Upper lobe of left lung (tissue), 4 donors: ENCODE data around the gene MESD.

Source experiments
- CTCF ChIP-seq, 6 experiments: fragments of 450-650 bp in 4 of 6; fragments of 200-600 bp in 2 of 6; sonication (generic) in 2 of 6; IDR thresholded peaks; one replicate each; pipeline ENCODE4 v1.5.1; 2016 to 2019; ENCODE audit warnings: antibody characterized with exemption in 6 of 6
- EP300 ChIP-seq, 4 donors: sonication (generic); formaldehyde crosslinking; IDR thresholded peaks; one replicate each; pipeline ENCODE4 v1.5.1; 2017; ENCODE audit warnings: antibody characterized with exemption in 4 of 4, control low read depth in 2 of 4
- POLR2A ChIP-seq, 4 donors: fragments of 450-650 bp; IDR thresholded peaks; one replicate each; pipeline ENCODE4 v1.5.1; 2016 to 2017; ENCODE audit warnings: antibody characterized with exemption in 4 of 4, mild to moderate bottlenecking in 2 of 4
- POLR2AphosphoS5 ChIP-seq, 2 donors: sonication (generic); formaldehyde crosslinking; IDR thresholded peaks; one replicate each; pipeline ENCODE4 v1.5.1; 2017; ENCODE audit warnings: antibody characterized with exemption in 2 of 2

DNA sequence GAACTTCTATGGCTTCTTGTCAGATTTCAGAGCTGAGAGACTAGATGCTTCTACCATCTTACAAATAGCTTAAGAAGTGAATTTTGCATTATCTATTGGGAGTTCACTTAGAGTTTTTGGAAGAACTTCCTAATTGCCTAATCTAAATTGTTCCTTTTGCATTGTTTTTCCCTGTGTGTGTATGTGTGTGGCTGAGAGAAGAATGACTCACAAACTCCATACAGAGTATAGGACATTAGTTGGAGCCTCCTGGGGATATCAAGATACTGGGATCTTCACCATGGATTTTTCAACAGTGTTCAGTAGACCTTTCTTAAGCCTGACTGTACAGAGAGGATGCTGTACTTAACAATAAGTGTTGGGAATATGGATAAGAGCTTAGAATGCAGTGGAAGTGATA lies 22.0 kb upstream of the MESD start:
- TF ChIP-seq CTCF (IDR thresholded peaks at IDR 0.05): no peak
- no peak for TF ChIP-seq EP300 (IDR thresholded peaks at IDR 0.05)
- TF ChIP-seq POLR2AphosphoS5 (IDR thresholded peaks at IDR 0.05): no peak
- no peak for TF ChIP-seq POLR2A (IDR thresholded peaks at IDR 0.05)
